Measurements from ENCODE around the gene ASMTL.
"Not testable (repeated sequence)": the region's sequence is repeated elsewhere in the genome, so short reads cannot be mapped to it uniquely, and the experiment has no call there.

The ASMTL gene

GRCh38 chrX:1452516-1453394 is at the start of gene ASMTL:
ASMTL (minus strand) TSS chrX:1452909; CDS start chrX:1452840, 69 bp downstream.
- DNase-seq: no peak

- no peak for DNase-seq
Measured at GRCh38 chrX:1502241-1502640, 49.5 kb upstream of the ASMTL start.

GRCh38 chrX:1500701-1501624 is 48.3 kb upstream of the ASMTL start:
- DNase-seq: no peak

- no peak for DNase-seq
Measured at GRCh38 chrX:1496076-1496475, 43.4 kb upstream of the ASMTL start.

GRCh38 chrX:1493877-1494510 is 41.3 kb upstream of the ASMTL start:
- peak in 2 of 58 donors; percentile 1 for DNase-seq

- no peak for DNase-seq
Measured at GRCh38 chrX:1493412-1493811, 40.7 kb upstream of the ASMTL start.

- DNase-seq: no peak
Measured at GRCh38 chrX:1492421-1493012, 39.8 kb upstream of the ASMTL start.

- no peak for DNase-seq
Measured at GRCh38 chrX:1491851-1492349, 39.2 kb upstream of the ASMTL start.

- not testable (repeated sequence) for DNase-seq
Measured at GRCh38 chrX:1491248-1491647, 38.5 kb upstream of the ASMTL start.

GRCh38 chrX:1490723-1491122 is 38.0 kb upstream of the ASMTL start:
- not testable (repeated sequence) for DNase-seq

GRCh38 chrX:1489354-1489753 is 36.6 kb upstream of the ASMTL start:
- DNase-seq: not testable (repeated sequence)

GRCh38 chrX:1488745-1489144 is 36.0 kb upstream of the ASMTL start:
- no peak for DNase-seq

- DNase-seq: no peak
Measured at GRCh38 chrX:1488141-1488540, 35.4 kb upstream of the ASMTL start.

- no peak for DNase-seq
Measured at GRCh38 chrX:1487401-1487800, 34.7 kb upstream of the ASMTL start.

GRCh38 chrX:1486749-1487361 is 34.1 kb upstream of the ASMTL start:
- DNase-seq: no peak

- DNase-seq: no peak
Measured at GRCh38 chrX:1486177-1486576, 33.5 kb upstream of the ASMTL start.

- no peak for DNase-seq
Measured at GRCh38 chrX:1485033-1485432, 32.3 kb upstream of the ASMTL start.

- no peak for DNase-seq
Measured at GRCh38 chrX:1484638-1485019, 31.9 kb upstream of the ASMTL start.

GRCh38 chrX:1483843-1484637 is 31.3 kb upstream of the ASMTL start:
- DNase-seq: no peak

- DNase-seq: not testable (repeated sequence)
Measured at GRCh38 chrX:1482530-1482928, 29.8 kb upstream of the ASMTL start.

Measured in anterior cingulate cortex (tissue), 58 donors.